Liver (tissue), 9 donors: Measurements from ENCODE around the gene CDH22. TPM values are rescaled to one million over a fixed set of nuclear protein-coding genes. Genes with fewer than 3 reads are reported as not detected.

ENCODE experiments used
- DNase-seq: peaks from one replicate; pipeline ENCODE4 v3.0.0-alpha.2; 2017; ENCODE audit warnings: low spot score
- H3K27ac ChIP-seq, 2 donors: one replicate each; pipeline ENCODE4 v1.7.0; 2013; ENCODE audit warnings: inconsistent platforms in 2 of 2, low read length in 2 of 2, control low read depth in 1 of 2, low read depth in 1 of 2, mild to moderate bottlenecking in 1 of 2
- H3K27me3 ChIP-seq, 4 donors: one replicate each; pipeline versions ENCODE4 v1.6.1 to v1.7.0; 2013; ENCODE audit warnings: low read length in 3 of 4, inconsistent platforms in 1 of 4, mild to moderate bottlenecking in 1 of 4, moderate library complexity in 1 of 4; ENCODE audit not compliant: control insufficient read depth in 4 of 4, insufficient read depth in 4 of 4
- H3K36me3 ChIP-seq, 4 donors: one replicate each; pipeline versions ENCODE4 v1.6.1 to v1.7.0; 2013; ENCODE audit warnings: low read length in 3 of 4, mild to moderate bottlenecking in 3 of 4, low read depth in 1 of 4, moderate library complexity in 1 of 4; ENCODE audit not compliant: control insufficient read depth in 4 of 4, insufficient read depth in 3 of 4
- H3K4me1 ChIP-seq, 4 donors: one replicate each; pipeline versions ENCODE4 v1.6.1 to v1.7.0; 2013; ENCODE audit warnings: low read length in 3 of 4, mild to moderate bottlenecking in 3 of 4, moderate library complexity in 1 of 4; ENCODE audit not compliant: control insufficient read depth in 4 of 4, insufficient read depth in 4 of 4
- H3K4me3 ChIP-seq, 3 donors: one replicate each; pipeline versions ENCODE4 v1.6.1 to v1.7.0; 2013; ENCODE audit warnings: low read length in 3 of 3, control low read depth in 1 of 3, low read depth in 1 of 3, mild to moderate bottlenecking in 1 of 3
- H3K9ac ChIP-seq, 2 donors: one replicate each; pipeline ENCODE4 v1.7.0; 2013; ENCODE audit warnings: low read length in 2 of 2, mild to moderate bottlenecking in 2 of 2, moderate library complexity in 2 of 2, control low read depth in 1 of 2, low read depth in 1 of 2
- H3K9me3 ChIP-seq, 4 donors: one replicate each; pipeline versions ENCODE4 v1.6.1 to v1.7.0; 2013; ENCODE audit warnings: low read length in 3 of 4; ENCODE audit not compliant: control insufficient read depth in 4 of 4
- FOXA1 ChIP-seq: IDR thresholded peaks from 2 replicates; pipeline ENCODE4 v1.6.1; 2016; ENCODE audit warnings: antibody characterized with exemption
- FOXA2 ChIP-seq: IDR thresholded peaks from 2 replicates; pipeline ENCODE4 v1.6.1; 2016; ENCODE audit warnings: antibody characterized with exemption
- GABPA ChIP-seq, 2 donors: IDR thresholded peaks in 1 of 2; conservative IDR thresholded peaks in 1 of 2; 2 replicates each; pipeline ENCODE4 v1.6.1; 2016; ENCODE audit warnings: antibody characterized with exemption in 2 of 2, mild to moderate bottlenecking in 1 of 2, moderate library complexity in 1 of 2
- HNF4A ChIP-seq, 2 donors: conservative IDR thresholded peaks; 2 replicates each; pipeline ENCODE4 v1.6.1; 2016; ENCODE audit warnings: antibody characterized with exemption in 2 of 2, mild to moderate bottlenecking in 2 of 2
- HNF4G ChIP-seq: IDR thresholded peaks from 2 replicates; pipeline ENCODE4 v1.6.1; 2016; ENCODE audit warnings: antibody characterized with exemption
- JUND ChIP-seq, 2 donors: IDR thresholded peaks; 2 replicates each; pipeline ENCODE4 v1.6.1; 2016; ENCODE audit warnings: antibody characterized with exemption in 2 of 2
- NR2F2 ChIP-seq: IDR thresholded peaks from 2 replicates; pipeline ENCODE4 v1.6.1; 2016; ENCODE audit warnings: antibody characterized with exemption
- RXRA ChIP-seq, 2 donors: IDR thresholded peaks; 2 replicates each; pipeline ENCODE4 v1.6.1; 2017 to 2018; ENCODE audit warnings: antibody characterized with exemption in 2 of 2, mild to moderate bottlenecking in 1 of 2
- SP1 ChIP-seq: IDR thresholded peaks from 2 replicates; pipeline ENCODE4 v1.6.1; 2018; ENCODE audit warnings: antibody characterized with exemption, mild to moderate bottlenecking
- TAF1 ChIP-seq: conservative IDR thresholded peaks from 2 replicates; pipeline ENCODE4 v1.6.1; 2016; ENCODE audit warnings: antibody characterized with exemption, mild to moderate bottlenecking
- YY1 ChIP-seq: IDR thresholded peaks from 2 replicates; pipeline ENCODE4 v1.6.1; 2016; ENCODE audit warnings: antibody characterized with exemption, mild to moderate bottlenecking
- WGBS: extraction: QIAGEN DNeasy Blood & Tissue Kit; methylation state at CpG from one replicate; pipeline ENCODE4 v1.1.7; 2013; 5-methylcytosine and 5-hydroxymethylcytosine counted together
- polyA plus RNA-seq, 2 donors: library from polyadenylated mRNA; stranded (reverse) in 1 of 2; unstranded in 1 of 2; fragments of 200-250 nt in 1 of 2; fragments of >200 nt in 1 of 2; fragmentation: Nextera tagmentation in 1 of 2; extraction: Ambion mirVana in 1 of 2; gene quantifications; one replicate each; pipeline versions ENCODE4 v1.2.1 to v1.2.3, GENCODE V29; 2013 to 2015
- total RNA-seq, 2 donors: library from RNA; depleted of rRNA; stranded (reverse); fragments of >200 nt; gene quantifications; one replicate each; pipeline ENCODE4 v1.2.3, GENCODE V29; 2014
- TF ChIP-seq, protein P1 (sequence below): IDR thresholded peaks from 2 replicates; pipeline ENCODE4 v1.6.1; 2016; ENCODE audit warnings: antibody characterized with exemption
- TF ChIP-seq, protein P2 (sequence below): fragments of 150-350 bp; IDR thresholded peaks from 2 replicates; pipeline ENCODE4 v1.5.1; 2017; ENCODE audit warnings: improper control_type of control experiment, low read depth, low read length; ENCODE audit not compliant: missing input control
- TF ChIP-seq, protein P3 (sequence below): IDR thresholded peaks from 2 replicates; pipeline ENCODE4 v1.6.1; 2016; ENCODE audit warnings: antibody characterized with exemption
- TF ChIP-seq, protein P4 (sequence below): IDR thresholded peaks from 2 replicates; pipeline ENCODE4 v1.6.1; 2016; ENCODE audit warnings: antibody characterized with exemption
- TF ChIP-seq, protein P5 (sequence below): IDR thresholded peaks from 2 replicates; pipeline ENCODE4 v1.6.1; 2016; ENCODE audit warnings: antibody characterized with exemption, mild to moderate bottlenecking
- donor health status: healthy.
- donor health status: healthy.
- donor health status: healthy.
- donor health status: healthy.
- donor health status: healthy.

The CDH22 gene
- total and polyA plus RNA-seq, 4 donors, result 0.02 TPM; not detected in 3

DNA sequence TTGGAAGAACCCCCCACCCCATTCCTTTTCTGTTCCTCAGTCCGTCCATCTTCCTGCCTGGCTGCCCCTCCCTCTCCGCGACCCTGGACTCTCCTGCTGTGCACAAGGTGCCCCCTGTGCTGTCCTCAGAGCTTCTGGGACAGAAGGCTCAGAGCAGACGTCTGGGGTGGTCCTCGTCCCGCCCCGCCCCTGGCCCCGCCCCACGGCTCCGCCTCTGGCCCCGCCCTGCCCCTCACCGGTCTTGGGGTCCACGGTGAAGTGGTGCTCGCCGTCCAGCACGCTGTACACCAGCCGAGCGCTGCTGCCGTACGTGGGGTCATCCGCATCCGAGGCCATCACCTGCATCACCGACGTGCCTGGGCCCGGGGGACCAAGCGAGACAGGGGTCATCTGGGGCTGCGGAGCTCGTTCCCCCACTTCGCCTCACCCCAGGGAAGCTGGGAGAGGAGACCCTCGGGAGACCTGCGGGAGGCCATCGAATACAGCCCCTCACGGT is 81.0 kb downstream of the CDH22 start:
- TF ChIP-seq TAF1 (no peak), YY1 (no peak), GABPA (IDR thresholded peaks at IDR 0.05 in 1 of 2, conservative IDR thresholded peaks at IDR 0.05 in 1 of 2) (no peak), RXRA (IDR thresholded peaks at IDR 0.05) (no peak), NR2F2 (no peak)
- TF ChIP-seq, protein P1, sequence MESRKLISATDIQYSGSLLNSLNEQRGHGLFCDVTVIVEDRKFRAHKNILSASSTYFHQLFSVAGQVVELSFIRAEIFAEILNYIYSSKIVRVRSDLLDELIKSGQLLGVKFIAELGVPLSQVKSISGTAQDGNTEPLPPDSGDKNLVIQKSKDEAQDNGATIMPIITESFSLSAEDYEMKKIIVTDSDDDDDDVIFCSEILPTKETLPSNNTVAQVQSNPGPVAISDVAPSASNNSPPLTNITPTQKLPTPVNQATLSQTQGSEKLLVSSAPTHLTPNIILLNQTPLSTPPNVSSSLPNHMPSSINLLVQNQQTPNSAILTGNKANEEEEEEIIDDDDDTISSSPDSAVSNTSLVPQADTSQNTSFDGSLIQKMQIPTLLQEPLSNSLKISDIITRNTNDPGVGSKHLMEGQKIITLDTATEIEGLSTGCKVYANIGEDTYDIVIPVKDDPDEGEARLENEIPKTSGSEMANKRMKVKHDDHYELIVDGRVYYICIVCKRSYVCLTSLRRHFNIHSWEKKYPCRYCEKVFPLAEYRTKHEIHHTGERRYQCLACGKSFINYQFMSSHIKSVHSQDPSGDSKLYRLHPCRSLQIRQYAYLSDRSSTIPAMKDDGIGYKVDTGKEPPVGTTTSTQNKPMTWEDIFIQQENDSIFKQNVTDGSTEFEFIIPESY, result no peak
- TF ChIP-seq, protein P2, sequence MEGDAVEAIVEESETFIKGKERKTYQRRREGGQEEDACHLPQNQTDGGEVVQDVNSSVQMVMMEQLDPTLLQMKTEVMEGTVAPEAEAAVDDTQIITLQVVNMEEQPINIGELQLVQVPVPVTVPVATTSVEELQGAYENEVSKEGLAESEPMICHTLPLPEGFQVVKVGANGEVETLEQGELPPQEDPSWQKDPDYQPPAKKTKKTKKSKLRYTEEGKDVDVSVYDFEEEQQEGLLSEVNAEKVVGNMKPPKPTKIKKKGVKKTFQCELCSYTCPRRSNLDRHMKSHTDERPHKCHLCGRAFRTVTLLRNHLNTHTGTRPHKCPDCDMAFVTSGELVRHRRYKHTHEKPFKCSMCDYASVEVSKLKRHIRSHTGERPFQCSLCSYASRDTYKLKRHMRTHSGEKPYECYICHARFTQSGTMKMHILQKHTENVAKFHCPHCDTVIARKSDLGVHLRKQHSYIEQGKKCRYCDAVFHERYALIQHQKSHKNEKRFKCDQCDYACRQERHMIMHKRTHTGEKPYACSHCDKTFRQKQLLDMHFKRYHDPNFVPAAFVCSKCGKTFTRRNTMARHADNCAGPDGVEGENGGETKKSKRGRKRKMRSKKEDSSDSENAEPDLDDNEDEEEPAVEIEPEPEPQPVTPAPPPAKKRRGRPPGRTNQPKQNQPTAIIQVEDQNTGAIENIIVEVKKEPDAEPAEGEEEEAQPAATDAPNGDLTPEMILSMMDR, result no peak
- TF ChIP-seq, protein P3, sequence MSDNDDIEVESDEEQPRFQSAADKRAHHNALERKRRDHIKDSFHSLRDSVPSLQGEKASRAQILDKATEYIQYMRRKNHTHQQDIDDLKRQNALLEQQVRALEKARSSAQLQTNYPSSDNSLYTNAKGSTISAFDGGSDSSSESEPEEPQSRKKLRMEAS, result no peak
- TF ChIP-seq, protein P4, sequence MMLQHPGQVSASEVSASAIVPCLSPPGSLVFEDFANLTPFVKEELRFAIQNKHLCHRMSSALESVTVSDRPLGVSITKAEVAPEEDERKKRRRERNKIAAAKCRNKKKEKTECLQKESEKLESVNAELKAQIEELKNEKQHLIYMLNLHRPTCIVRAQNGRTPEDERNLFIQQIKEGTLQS, result no peak
- TF ChIP-seq, protein P5, sequence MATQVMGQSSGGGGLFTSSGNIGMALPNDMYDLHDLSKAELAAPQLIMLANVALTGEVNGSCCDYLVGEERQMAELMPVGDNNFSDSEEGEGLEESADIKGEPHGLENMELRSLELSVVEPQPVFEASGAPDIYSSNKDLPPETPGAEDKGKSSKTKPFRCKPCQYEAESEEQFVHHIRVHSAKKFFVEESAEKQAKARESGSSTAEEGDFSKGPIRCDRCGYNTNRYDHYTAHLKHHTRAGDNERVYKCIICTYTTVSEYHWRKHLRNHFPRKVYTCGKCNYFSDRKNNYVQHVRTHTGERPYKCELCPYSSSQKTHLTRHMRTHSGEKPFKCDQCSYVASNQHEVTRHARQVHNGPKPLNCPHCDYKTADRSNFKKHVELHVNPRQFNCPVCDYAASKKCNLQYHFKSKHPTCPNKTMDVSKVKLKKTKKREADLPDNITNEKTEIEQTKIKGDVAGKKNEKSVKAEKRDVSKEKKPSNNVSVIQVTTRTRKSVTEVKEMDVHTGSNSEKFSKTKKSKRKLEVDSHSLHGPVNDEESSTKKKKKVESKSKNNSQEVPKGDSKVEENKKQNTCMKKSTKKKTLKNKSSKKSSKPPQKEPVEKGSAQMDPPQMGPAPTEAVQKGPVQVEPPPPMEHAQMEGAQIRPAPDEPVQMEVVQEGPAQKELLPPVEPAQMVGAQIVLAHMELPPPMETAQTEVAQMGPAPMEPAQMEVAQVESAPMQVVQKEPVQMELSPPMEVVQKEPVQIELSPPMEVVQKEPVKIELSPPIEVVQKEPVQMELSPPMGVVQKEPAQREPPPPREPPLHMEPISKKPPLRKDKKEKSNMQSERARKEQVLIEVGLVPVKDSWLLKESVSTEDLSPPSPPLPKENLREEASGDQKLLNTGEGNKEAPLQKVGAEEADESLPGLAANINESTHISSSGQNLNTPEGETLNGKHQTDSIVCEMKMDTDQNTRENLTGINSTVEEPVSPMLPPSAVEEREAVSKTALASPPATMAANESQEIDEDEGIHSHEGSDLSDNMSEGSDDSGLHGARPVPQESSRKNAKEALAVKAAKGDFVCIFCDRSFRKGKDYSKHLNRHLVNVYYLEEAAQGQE, result no peak
- H3K27ac ChIP-seq, result no peak overlapping the region
- no peak overlapping the region for H3K4me3 ChIP-seq
- H3K36me3 ChIP-seq, result no peaks in the 10 kb centered on the region
- H3K4me1 ChIP-seq, result no peaks in the 10 kb centered on the region
- H3K9me3 ChIP-seq, result no peaks in the 10 kb centered on the region
- WGBS, result 53% methylated on average over 33 of the region's 33 CpGs
- no peak for DNase-seq
- H3K27me3 ChIP-seq, result peaks cover 0 to 13% (median under 1%) of the 10 kb centered on the region in 4 donors
- H3K9ac ChIP-seq, result no peak overlapping the region

DNA sequence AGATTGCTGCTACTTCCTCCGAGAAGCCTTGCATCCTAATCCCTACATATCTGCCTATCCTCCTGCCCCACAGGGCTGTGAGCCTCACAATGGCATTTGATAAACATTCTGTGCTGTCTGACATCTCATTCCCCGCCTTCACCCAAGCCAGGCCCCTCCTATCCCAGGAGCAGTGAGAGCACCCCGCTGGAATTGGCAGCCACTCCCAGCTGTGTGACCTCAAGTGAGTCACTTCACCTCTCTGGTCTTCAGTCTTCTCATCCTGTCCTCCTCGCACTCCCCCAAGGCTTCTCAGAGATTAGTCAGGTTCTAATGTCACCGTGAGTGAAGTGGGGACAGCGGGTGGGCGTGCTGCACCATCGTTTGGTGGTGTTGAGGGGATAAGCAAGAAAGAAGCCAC is 81.7 kb downstream of the CDH22 start:
- WGBS, result 41% methylated on average over 8 of the region's 8 CpGs
- Histone ChIP-seq H3K9ac (no peak overlapping the region), H3K36me3 (no peaks in the 10 kb centered on the region), H3K4me1 (no peaks in the 10 kb centered on the region), H3K9me3 (no peaks in the 10 kb centered on the region), H3K27ac (no peak overlapping the region), H3K4me3 (no peak overlapping the region), H3K27me3 (peaks cover 0 to 15% (median under 1%) of the 10 kb centered on the region in 4 donors)
- no peak for DNase-seq
- TF ChIP-seq, protein P2, result no peak
- TF ChIP-seq, protein P1, result no peak
- TF ChIP-seq GABPA (IDR thresholded peaks at IDR 0.05 in 1 of 2, conservative IDR thresholded peaks at IDR 0.05 in 1 of 2) (no peak), HNF4A (conservative IDR thresholded peaks at IDR 0.05) (no peak), FOXA1 (no peak), FOXA2 (no peak), TAF1 (no peak), RXRA (IDR thresholded peaks at IDR 0.05) (no peak), HNF4G (no peak), SP1 (no peak), JUND (IDR thresholded peaks at IDR 0.05) (no peak)
